Measurements from ENCODE around the gene KIF26B. TPM values are rescaled to one million over a fixed set of nuclear protein-coding genes. Genes with fewer than 3 reads are reported as not detected.

KIF26B gene
- total and polyA plus RNA-seq, 10 of the 15 experiments (the other 5 are each of a cell fraction or from before 2014, with no cell fraction given), result 0.35 to 11.6 (median 2.2) TPM

DNA sequence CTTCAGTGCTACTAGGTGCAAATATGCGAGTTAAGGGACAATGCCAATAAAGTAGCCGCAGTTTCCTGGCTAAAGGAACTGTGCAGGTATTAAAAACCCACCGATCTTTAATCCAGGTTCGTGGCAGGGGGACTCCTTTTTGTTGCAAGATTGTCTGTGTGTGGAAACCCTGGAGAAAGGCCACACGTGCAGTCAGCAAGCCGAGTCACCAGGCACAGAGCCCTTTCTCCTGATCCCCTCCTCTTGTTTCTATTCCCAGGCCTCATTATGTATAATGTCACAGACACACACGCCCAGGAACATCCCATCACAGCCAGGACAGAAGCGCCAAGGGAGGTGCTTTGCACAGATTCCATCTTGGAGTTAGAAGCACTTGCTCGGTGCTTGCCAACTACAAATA lies 528.9 kb downstream of the KIF26B start:
- Histone ChIP-seq H2AFZ (ENCODE audit: control insufficient read depth, low read depth, low read length) (no peak overlapping the region), H3K4me3 (no peak overlapping the region), H3K9ac (ENCODE audit: control insufficient read depth, insufficient read depth, low read length) (no peak overlapping the region), H3K27me3 (replicated peaks in 1 of 2; ENCODE audit: control insufficient read depth in 2 of 2, insufficient read depth in 2 of 2, low read length in 1 of 2) (no peaks in the 10 kb centered on the region), H3K27ac (ENCODE audit: control insufficient read depth, insufficient read depth) (no peak overlapping the region), H3K9me3 (replicated peaks; ENCODE audit: control insufficient read depth, insufficient read depth, low read length) (no peaks in the 10 kb centered on the region), H3K4me2 (ENCODE audit: control insufficient read depth, insufficient read depth) (no peak overlapping the region), H3K36me3 (ENCODE audit: control insufficient read depth in 2 of 2, insufficient read depth in 2 of 2, low read length in 1 of 2) (no peaks in the 10 kb centered on the region; a peak in 1 of 4 replicates), H3K79me2 (ENCODE audit: control insufficient read depth, insufficient read depth, low read length) (no peaks in the 10 kb centered on the region), H3K4me1 (ENCODE audit: control insufficient read depth, insufficient read depth, low read length) (no peaks in the 10 kb centered on the region), H4K20me1 (ENCODE audit: control insufficient read depth, insufficient read depth) (no peaks in the 10 kb centered on the region)
- intact Hi-C loops (cut with micrococcal nuclease; ENCODE audit: unreplicated experiment) (no loop called here), in situ Hi-C loops (cut with MboI) (no loop called here)
- CTCF ChIA-PET, result no interaction called here
- RAD21 ChIA-PET (ENCODE audit: unreplicated experiment), result no interaction called here
- ATAC-seq (no peak), DNase-seq (ENCODE audit: low read depth, low spot score) (no peak), FAIRE-seq (no peak)
- WGBS (ENCODE audit: insufficient coverage, insufficient replicate concordance, low lambda C conversion rate, missing lambda C conversion rate), result 64% methylated on average over 9 of the region's 9 CpGs
- SMC1A ChIA-PET (ENCODE audit: uncharacterized antibody, unreplicated experiment), result no interaction called here
- no TSS peak for BruUV-seq (replicated peaks)
- POLR2A ChIA-PET, result no interaction called here
- TF ChIP-seq CBFB (IDR thresholded peaks at IDR 0.05; ENCODE audit: low read depth) (no peak), RBBP5 (conservative IDR thresholded peaks at IDR 0.05) (no peak), BHLHE40 (IDR thresholded peaks at IDR 0.05; ENCODE audit: borderline replicate concordance in 1 of 2, low read depth in 2 of 2, low read length in 1 of 2) (no peak), SP1 (IDR thresholded peaks at IDR 0.05; ENCODE audit: low read depth, low read length) (no peak), FOXK2 (IDR thresholded peaks at IDR 0.05) (no peak), PML (IDR thresholded peaks at IDR 0.05; ENCODE audit: low read length) (no peak), EZH2 (IDR thresholded peaks at IDR 0.05; ENCODE audit: borderline replicate concordance, control insufficient read depth, low read depth, low read length) (no peak), ESRRA (IDR thresholded peaks at IDR 0.05; ENCODE audit: low read length) (no peak), WRNIP1 (IDR thresholded peaks at IDR 0.05; ENCODE audit: borderline replicate concordance, low read depth, low read length) (no peak), YBX1 (IDR thresholded peaks at IDR 0.05) (no peak), ATF7 (IDR thresholded peaks at IDR 0.05; ENCODE audit: low read depth) (no peak), EP300 (IDR thresholded peaks at IDR 0.05; ENCODE audit: borderline replicate concordance in 1 of 2, control insufficient read depth in 1 of 2, low read depth in 2 of 2, low read length in 2 of 2) (no peak)
- TF ChIP-seq, protein P1, sequence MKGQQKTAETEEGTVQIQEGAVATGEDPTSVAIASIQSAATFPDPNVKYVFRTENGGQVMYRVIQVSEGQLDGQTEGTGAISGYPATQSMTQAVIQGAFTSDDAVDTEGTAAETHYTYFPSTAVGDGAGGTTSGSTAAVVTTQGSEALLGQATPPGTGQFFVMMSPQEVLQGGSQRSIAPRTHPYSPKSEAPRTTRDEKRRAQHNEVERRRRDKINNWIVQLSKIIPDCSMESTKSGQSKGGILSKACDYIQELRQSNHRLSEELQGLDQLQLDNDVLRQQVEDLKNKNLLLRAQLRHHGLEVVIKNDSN (IDR thresholded peaks at IDR 0.05; ENCODE audit: borderline replicate concordance, extremely low read length, insufficient read depth, low read depth, low read length), result no peak
- TF ChIP-seq, protein P2, sequence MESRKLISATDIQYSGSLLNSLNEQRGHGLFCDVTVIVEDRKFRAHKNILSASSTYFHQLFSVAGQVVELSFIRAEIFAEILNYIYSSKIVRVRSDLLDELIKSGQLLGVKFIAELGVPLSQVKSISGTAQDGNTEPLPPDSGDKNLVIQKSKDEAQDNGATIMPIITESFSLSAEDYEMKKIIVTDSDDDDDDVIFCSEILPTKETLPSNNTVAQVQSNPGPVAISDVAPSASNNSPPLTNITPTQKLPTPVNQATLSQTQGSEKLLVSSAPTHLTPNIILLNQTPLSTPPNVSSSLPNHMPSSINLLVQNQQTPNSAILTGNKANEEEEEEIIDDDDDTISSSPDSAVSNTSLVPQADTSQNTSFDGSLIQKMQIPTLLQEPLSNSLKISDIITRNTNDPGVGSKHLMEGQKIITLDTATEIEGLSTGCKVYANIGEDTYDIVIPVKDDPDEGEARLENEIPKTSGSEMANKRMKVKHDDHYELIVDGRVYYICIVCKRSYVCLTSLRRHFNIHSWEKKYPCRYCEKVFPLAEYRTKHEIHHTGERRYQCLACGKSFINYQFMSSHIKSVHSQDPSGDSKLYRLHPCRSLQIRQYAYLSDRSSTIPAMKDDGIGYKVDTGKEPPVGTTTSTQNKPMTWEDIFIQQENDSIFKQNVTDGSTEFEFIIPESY (IDR thresholded peaks at IDR 0.05), result no peak
